ENCODE results near the gene DCUN1D5. TPM values are rescaled to one million over a fixed set of nuclear protein-coding genes. Genes with fewer than 3 reads are reported as not detected.

The DCUN1D5 gene
- total RNA-seq, 2 donors from 2014 or later: 26.5 to 63.0 TPM

GRCh38 chr11:103110391-103110790, 18.4 kb upstream of the DCUN1D5 start:
- peak overlapping the region; percentile 72 for H3K4me3 ChIP-seq
- no peak overlapping the region for H3K27ac ChIP-seq
- H3K9me3 ChIP-seq: no peaks in the 10 kb centered on the region
- DNase-seq (ENCODE audit: low spot score) (no peak), ATAC-seq (ENCODE audit: insufficient number of reproducible peaks, low FRiP score, low read depth) (no peak)
- H3K27me3 ChIP-seq (replicated peaks; ENCODE audit: insufficient read depth): no peaks in the 10 kb centered on the region
- no peaks in the 10 kb centered on the region for H3K36me3 ChIP-seq
- no peak for TF ChIP-seq CTCF (IDR thresholded peaks at IDR 0.05)
- H3K4me1 ChIP-seq (ENCODE audit: control insufficient read depth in 1 of 2, low read depth in 2 of 2): peaks cover 0 to 4% of the 10 kb centered on the region in 2 donors

- Histone ChIP-seq H3K4me3 (peak overlapping the region; percentile 72), H3K9me3 (no peaks in the 10 kb centered on the region), H3K4me1 (ENCODE audit: control insufficient read depth in 1 of 2, low read depth in 2 of 2) (peaks cover 0 to 4% of the 10 kb centered on the region in 2 donors), H3K36me3 (no peaks in the 10 kb centered on the region), H3K27me3 (replicated peaks; ENCODE audit: insufficient read depth) (no peaks in the 10 kb centered on the region), H3K27ac (peak overlapping the region; percentile 45 to 50)
- ATAC-seq (ENCODE audit: insufficient number of reproducible peaks, low FRiP score, low read depth) (no peak), DNase-seq (ENCODE audit: low spot score) (no peak)
- no peak for TF ChIP-seq CTCF (IDR thresholded peaks at IDR 0.05)
Observed at GRCh38 chr11:103109818-103110388, 17.9 kb upstream of the DCUN1D5 start.

GRCh38 chr11:103108933-103109817, 17.2 kb upstream of the DCUN1D5 start, which contains the start of gene DYNC2H1:
TSS of gene DYNC2H1 (plus strand) at chr11:103109426. CDS start at chr11:103109575, 149 bp downstream.
- ATAC-seq (ENCODE audit: insufficient number of reproducible peaks, low FRiP score, low read depth): peak; percentile 71
- H3K9me3 ChIP-seq: no peaks in the 10 kb centered on the region
- H3K27me3 ChIP-seq (replicated peaks; ENCODE audit: insufficient read depth): no peaks in the 10 kb centered on the region
- H3K4me3 ChIP-seq: peak within 1 kb of the TSS; percentile 72
- H3K4me1 ChIP-seq (ENCODE audit: control insufficient read depth in 1 of 2, low read depth in 2 of 2): peaks cover 0 to 4% of the 10 kb centered on the region in 2 donors
- peak; percentile 50 for TF ChIP-seq CTCF (IDR thresholded peaks at IDR 0.05)
- H3K36me3 ChIP-seq: no peaks in the 10 kb centered on the region
- H3K27ac ChIP-seq: peak within 1 kb of the TSS; percentile 45 to 50
- peak; percentile 14 for DNase-seq (ENCODE audit: low spot score)

GRCh38 chr11:103097279-103097678, 5.3 kb upstream of the DCUN1D5 start:
- Histone ChIP-seq H3K27ac (no peak overlapping the region), H3K4me3 (no peak overlapping the region), H3K27me3 (replicated peaks; ENCODE audit: insufficient read depth) (no peaks in the 10 kb centered on the region), H3K36me3 (no peaks in the 10 kb centered on the region), H3K4me1 (ENCODE audit: control insufficient read depth in 1 of 2, low read depth in 2 of 2) (peaks cover 2 to 4% of the 10 kb centered on the region in 2 donors), H3K9me3 (no peaks in the 10 kb centered on the region)
- ATAC-seq (ENCODE audit: insufficient number of reproducible peaks, low FRiP score, low read depth) (no peak), DNase-seq (ENCODE audit: low spot score) (no peak)
- no peak for TF ChIP-seq CTCF (IDR thresholded peaks at IDR 0.05)

- no peak for DNase-seq (ENCODE audit: low spot score)
Observed at GRCh38 chr11:103091064-103091800, 728 bp downstream of the DCUN1D5 start.

More at GRCh38 chr11:103091064-103091800, 728 bp downstream of the DCUN1D5 start:
- TF ChIP-seq CTCF (IDR thresholded peaks at IDR 0.05): no peak
- no peaks in the 10 kb centered on the region for H3K36me3 ChIP-seq
- H3K27me3 ChIP-seq (replicated peaks; ENCODE audit: insufficient read depth): no peaks in the 10 kb centered on the region
- ATAC-seq (ENCODE audit: insufficient number of reproducible peaks, low FRiP score, low read depth): peak; percentile 4
- peak overlapping the region; percentile 86 for H3K4me3 ChIP-seq
- peaks cover 15 to 26% of the 10 kb centered on the region in 2 donors for H3K4me1 ChIP-seq (ENCODE audit: control insufficient read depth in 1 of 2, low read depth in 2 of 2)
- H3K9me3 ChIP-seq: no peaks in the 10 kb centered on the region
- peak overlapping the region; percentile 60 to 71 for H3K27ac ChIP-seq

Measured in thoracic aorta (tissue), 2 donors.